IMR-90 (cell line): Measurements from ENCODE around the gene DYNLRB1. TPM values are rescaled to one million over a fixed set of nuclear protein-coding genes. Genes with fewer than 3 reads are reported as not detected.

ENCODE experiments used
- ATAC-seq: fragments of 200-7000 bp; cut with Tn5 transposase; 2 replicates; pipeline ENCODE4 v1.9.1; 2020; ENCODE audit warnings: low read depth, mild to moderate bottlenecking, moderate library complexity
- BruUV-seq: library from RNA; stranded (reverse); fragments of 400-500 nt; replicated peaks from 2 replicates; lab custom pipeline; 2021; lab: Mats Ljungman, UMichigan
- CTCF ChIA-PET: fragments of 300-600 bp; formaldehyde crosslinking; extraction: SDS; loops from one replicate; lab custom pipeline; 2021; ENCODE audit warnings: antibody characterized with exemption; lab: Yijun Ruan, JAX
- POLR2A ChIA-PET: fragments of 300-600 bp; sonication (Branson Sonifier 250); formaldehyde crosslinking; loops from one replicate; lab custom pipeline; 2022; ENCODE audit warnings: antibody characterized with exemption; ENCODE audit not compliant: unreplicated experiment; lab: Charles Lee
- DNase-seq: peaks from one replicate; pipeline ENCODE4 v3.0.0; 2013
- H2AFZ ChIP-seq: replicated peaks from 2 replicates; pipeline ENCODE3; 2013; ENCODE audit warnings: low read length, mild to moderate bottlenecking; ENCODE audit not compliant: poor library complexity
- H2AK5ac ChIP-seq: 2 replicates; pipeline ENCODE4 v1.6.1; 2013; ENCODE audit warnings: low read depth, low read length, inconsistent platforms
- H2AK9ac ChIP-seq: replicated peaks from 2 replicates; pipeline ENCODE3; 2013; ENCODE audit warnings: mild to moderate bottlenecking, low read depth, low read length, moderate library complexity; ENCODE audit not compliant: poor library complexity
- H2BK120ac ChIP-seq: 2 replicates; pipeline ENCODE4 v1.6.1; 2013; ENCODE audit warnings: low read depth, low read length, inconsistent platforms
- H2BK15ac ChIP-seq: 3 replicates; pipeline ENCODE4 v1.6.1; 2013; ENCODE audit warnings: low read depth, low read length, inconsistent platforms
- H2BK20ac ChIP-seq: 2 replicates; pipeline ENCODE4 v1.6.1; 2013; ENCODE audit warnings: low read depth, mild to moderate bottlenecking, inconsistent platforms, low read length, moderate library complexity
- H2BK5ac ChIP-seq: 2 replicates; pipeline ENCODE4 v1.6.1; 2013; ENCODE audit warnings: mild to moderate bottlenecking, low read depth, low read length, inconsistent platforms; ENCODE audit not compliant: poor library complexity, severe bottlenecking
- H3K14ac ChIP-seq: replicated peaks from 2 replicates; pipeline ENCODE4 v1.6.1; 2013; ENCODE audit warnings: low read depth, low read length, inconsistent platforms
- H3K18ac ChIP-seq: 2 replicates; pipeline ENCODE4 v1.6.1; 2013; ENCODE audit warnings: low read depth, low read length, control low read depth
- H3K23ac ChIP-seq: 2 replicates; pipeline ENCODE4 v1.6.1; 2013; ENCODE audit warnings: low read depth, low read length, inconsistent platforms
- H3K27ac ChIP-seq: 2 replicates; pipeline ENCODE4 v1.5.1; 2013; ENCODE audit warnings: mild to moderate bottlenecking, control low read depth, low read length; ENCODE audit not compliant: insufficient read depth
- H3K27me3 ChIP-seq: 2 replicates; pipeline ENCODE4 v1.6.1; 2013; ENCODE audit warnings: low read length; ENCODE audit not compliant: control insufficient read depth, insufficient read depth
- H3K36me3 ChIP-seq: 2 replicates; pipeline ENCODE4 v1.6.1; 2013; ENCODE audit warnings: low read length, mixed read lengths; ENCODE audit not compliant: control insufficient read depth, insufficient read depth
- H3K4ac ChIP-seq: 2 replicates; pipeline ENCODE4 v1.6.1; 2013; ENCODE audit warnings: low read depth, low read length, inconsistent platforms
- H3K4me1 ChIP-seq: 2 replicates; pipeline ENCODE4 v1.6.1; 2013; ENCODE audit warnings: low read length, mixed read lengths; ENCODE audit not compliant: control insufficient read depth, insufficient read depth
- H3K4me2 ChIP-seq: 2 replicates; pipeline ENCODE4 v1.6.1; 2013; ENCODE audit warnings: low read depth, mild to moderate bottlenecking, control low read depth, low read length, moderate library complexity
- H3K4me3 ChIP-seq: 2 replicates; pipeline ENCODE4 v1.5.1; 2013; ENCODE audit warnings: low read depth, mild to moderate bottlenecking, control low read depth, low read length, moderate library complexity; ENCODE audit not compliant: insufficient read depth
- H3K56ac ChIP-seq: 2 replicates; pipeline ENCODE4 v1.6.1; 2013; ENCODE audit warnings: low read length, inconsistent platforms; ENCODE audit not compliant: insufficient read depth; ENCODE audit errors: extremely low read depth
- H3K79me1 ChIP-seq, 2 experiments: 2 replicates each; pipeline ENCODE4 v1.6.1; 2013; ENCODE audit warnings: low read length in 2 of 2, inconsistent platforms in 1 of 2, low read depth in 1 of 2
- H3K9ac ChIP-seq: 2 replicates; pipeline ENCODE4 v1.6.1; 2013; ENCODE audit warnings: low read depth, low read length, control low read depth
- H3K9me1 ChIP-seq: 2 replicates; pipeline ENCODE4 v1.6.1; 2013; ENCODE audit warnings: low read length, inconsistent platforms; ENCODE audit not compliant: insufficient read depth
- H3K9me3 ChIP-seq: 2 replicates; pipeline ENCODE4 v1.6.1; 2013; ENCODE audit warnings: low read length; ENCODE audit not compliant: control insufficient read depth, insufficient read depth
- H4K20me1 ChIP-seq: 2 replicates; pipeline ENCODE4 v1.6.1; 2013; ENCODE audit warnings: low read length, inconsistent platforms; ENCODE audit not compliant: insufficient read depth
- H4K5ac ChIP-seq: 2 replicates; pipeline ENCODE4 v1.6.1; 2013; ENCODE audit warnings: mild to moderate bottlenecking, low read depth, low read length, control low read depth
- H4K8ac ChIP-seq, 2 experiments: 2 replicates each; pipeline ENCODE4 v1.6.1; 2013; ENCODE audit warnings: low read depth in 2 of 2, low read length in 2 of 2, control low read depth in 1 of 2, inconsistent platforms in 1 of 2
- H4K91ac ChIP-seq: 2 replicates; pipeline ENCODE4 v1.6.1; 2013; ENCODE audit warnings: low read depth, low read length, inconsistent platforms; ENCODE audit not compliant: insufficient read depth
- BHLHE40 ChIP-seq: fragments of 150-350 bp; IDR thresholded peaks from 2 replicates; pipeline ENCODE4 v1.6.1; 2016; ENCODE audit warnings: mild to moderate bottlenecking, low read depth, low read length
- CEBPB ChIP-seq: IDR thresholded peaks from 2 replicates; pipeline ENCODE4 v1.6.1; 2012; ENCODE audit warnings: low read depth, low read length, improper control_type of control experiment
- CHD1 ChIP-seq: IDR thresholded peaks from 2 replicates; pipeline ENCODE4 v1.6.1; 2012; ENCODE audit warnings: low read depth, low read length, improper control_type of control experiment
- FOS ChIP-seq: fragments of 150-350 bp; IDR thresholded peaks from 2 replicates; pipeline ENCODE4 v1.6.1; 2016; ENCODE audit warnings: low read depth, low read length
- MAFK ChIP-seq: IDR thresholded peaks from 2 replicates; pipeline ENCODE4 v1.6.1; 2012; ENCODE audit warnings: low read depth, low read length, improper control_type of control experiment
- MAZ ChIP-seq: IDR thresholded peaks from 2 replicates; pipeline ENCODE4 v1.6.1; 2012; ENCODE audit warnings: low read depth, mild to moderate bottlenecking, low read length, improper control_type of control experiment, moderate library complexity, borderline replicate concordance
- MXI1 ChIP-seq: IDR thresholded peaks from 2 replicates; pipeline ENCODE4 v1.6.1; 2012; ENCODE audit warnings: low read depth, mild to moderate bottlenecking, low read length, moderate library complexity, borderline replicate concordance
- NFE2L2 ChIP-seq: fragments of 150-350 bp; IDR thresholded peaks from 2 replicates; pipeline ENCODE4 v1.6.1; 2016; ENCODE audit warnings: low read depth, mild to moderate bottlenecking, low read length
- POLR2A ChIP-seq: IDR thresholded peaks from 2 replicates; pipeline ENCODE4 v1.6.1; 2012; ENCODE audit warnings: mild to moderate bottlenecking, low read depth, low read length
- RAD21 ChIP-seq: IDR thresholded peaks from 2 replicates; pipeline ENCODE4 v1.6.1; 2012; ENCODE audit warnings: low read length, improper control_type of control experiment
- RCOR1 ChIP-seq: IDR thresholded peaks from 2 replicates; pipeline ENCODE4 v1.6.1; 2012; ENCODE audit warnings: mild to moderate bottlenecking, low read length, improper control_type of control experiment; ENCODE audit not compliant: insufficient replicate concordance
- RFX5 ChIP-seq: IDR thresholded peaks from 2 replicates; pipeline ENCODE4 v1.8.0; 2012; ENCODE audit warnings: low read depth, mild to moderate bottlenecking, low read length, moderate library complexity
- SMC3 ChIP-seq: fragments of 150-350 bp; IDR thresholded peaks from 2 replicates; pipeline ENCODE4 v1.6.1; 2016; ENCODE audit warnings: low read depth, mild to moderate bottlenecking, antibody characterized with exemption, low read length, moderate library complexity
- WGBS, 2 experiments: methylation state at CpG; one replicate each; pipeline versions ENCODE4 v1.1.5 to v1.1.7; 2013; ENCODE audit warnings: missing lambda C conversion rate in 2 of 2; ENCODE audit not compliant: insufficient read length in 1 of 2; ENCODE audit errors: extremely low coverage in 2 of 2; 5-methylcytosine and 5-hydroxymethylcytosine counted together
- dilution Hi-C: fragments of 300-500 bp; cut with HindIII; formaldehyde crosslinking; loops from one replicate; pipeline ENCODE4 v1.14.3; 2018; ENCODE audit warnings: low sequenced_read_pairs; ENCODE audit not compliant: unreplicated experiment
- in situ Hi-C: fragments of 300-500 bp; cut with MboI; formaldehyde crosslinking; loops from 3 replicates; pipeline ENCODE4 v1.14.3; 2019; ENCODE audit warnings: low sequenced_read_pairs, inconsistent platforms, mixed read lengths
- intact Hi-C: fragments of 100-400 bp; cut with micrococcal nuclease; formaldehyde crosslinking; loops from 2 replicates; pipeline ENCODE4 v1.10.0; 2022
- polyA plus RNA-seq, 3 experiments: library from polyadenylated mRNA; depleted of rRNA; stranded (reverse); fragments of >200 nt; gene quantifications; 2 replicates each; pipeline ENCODE4 v1.2.3, GENCODE V29; 2012; ENCODE audit warnings: low replicate concordance in 1 of 3
- total RNA-seq: library from RNA; depleted of rRNA; stranded (reverse); fragments of >200 nt; gene quantifications from 2 replicates; pipeline ENCODE4 v1.2.3, GENCODE V29; 2012
- TF ChIP-seq, protein P1 (sequence below): fragments of 150-350 bp; IDR thresholded peaks from 2 replicates; pipeline ENCODE4 v1.6.1; 2017; ENCODE audit warnings: mild to moderate bottlenecking, antibody characterized with exemption, low read length, low read depth
- TF ChIP-seq, protein P2 (sequence below): fragments of 150-350 bp; IDR thresholded peaks from 2 replicates; pipeline ENCODE4 v1.6.1; 2016; ENCODE audit warnings: low read depth, mild to moderate bottlenecking, low read length, moderate library complexity, borderline replicate concordance
- TF ChIP-seq, protein P3 (sequence below): conservative IDR thresholded peaks from 2 replicates; pipeline ENCODE4 v1.5.1; 2012; ENCODE audit warnings: mild to moderate bottlenecking, low read depth, low read length, improper control_type of control experiment

Gene DYNLRB1
- total and polyA plus RNA-seq, 2 of the 4 experiments (the other 2 are of a cell fraction): 82.4 to 380 TPM

DNA sequence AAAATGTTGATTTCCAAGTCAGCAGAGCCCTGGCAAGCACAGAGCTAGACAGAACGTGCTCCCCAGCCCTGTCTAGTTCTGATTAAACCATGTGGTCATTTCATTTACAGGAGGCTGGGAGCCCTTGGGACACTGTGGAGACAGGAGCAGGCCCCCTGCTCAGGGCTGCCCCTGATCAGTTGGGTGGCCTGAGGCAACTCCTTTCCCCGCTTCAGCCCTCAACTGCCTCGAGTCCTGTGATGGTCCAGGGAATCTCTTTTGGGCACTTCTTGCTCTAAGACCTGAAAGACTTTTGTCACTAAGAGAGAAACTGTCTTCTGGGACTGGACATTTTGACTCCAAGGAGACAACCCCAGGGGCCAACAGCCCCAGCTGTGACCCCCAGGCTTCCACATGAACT, 13.5 kb downstream of the DYNLRB1 start:
- ChIA-PET POLR2A (interaction anchor here (0.6 kb wide), 1 partner anchor 861 kb away, joined by 5 read pairs; no protein-coding TSS in a partner anchor), CTCF (no interaction called here)
- H3K18ac ChIP-seq: no peak overlapping the region
- peaks cover 52% of the 10 kb centered on the region for H3K9me1 ChIP-seq
- no peak overlapping the region for H3K9ac ChIP-seq
- 0 out of 2 replicates have a peak overlapping the region, but pooled peaks have one; percentile 6 for H2BK20ac ChIP-seq
- TF ChIP-seq RFX5 (no peak), SMC3 (no peak), RAD21 (no peak), MAFK (no peak), POLR2A (no peak), CEBPB (no peak), MAZ (no peak), CHD1 (no peak), NFE2L2 (no peak), BHLHE40 (no peak), MXI1 (no peak), FOS (no peak), RCOR1 (no peak)
- TF ChIP-seq, protein P1, sequence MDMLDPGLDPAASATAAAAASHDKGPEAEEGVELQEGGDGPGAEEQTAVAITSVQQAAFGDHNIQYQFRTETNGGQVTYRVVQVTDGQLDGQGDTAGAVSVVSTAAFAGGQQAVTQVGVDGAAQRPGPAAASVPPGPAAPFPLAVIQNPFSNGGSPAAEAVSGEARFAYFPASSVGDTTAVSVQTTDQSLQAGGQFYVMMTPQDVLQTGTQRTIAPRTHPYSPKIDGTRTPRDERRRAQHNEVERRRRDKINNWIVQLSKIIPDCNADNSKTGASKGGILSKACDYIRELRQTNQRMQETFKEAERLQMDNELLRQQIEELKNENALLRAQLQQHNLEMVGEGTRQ: no peak
- TF ChIP-seq, protein P2, sequence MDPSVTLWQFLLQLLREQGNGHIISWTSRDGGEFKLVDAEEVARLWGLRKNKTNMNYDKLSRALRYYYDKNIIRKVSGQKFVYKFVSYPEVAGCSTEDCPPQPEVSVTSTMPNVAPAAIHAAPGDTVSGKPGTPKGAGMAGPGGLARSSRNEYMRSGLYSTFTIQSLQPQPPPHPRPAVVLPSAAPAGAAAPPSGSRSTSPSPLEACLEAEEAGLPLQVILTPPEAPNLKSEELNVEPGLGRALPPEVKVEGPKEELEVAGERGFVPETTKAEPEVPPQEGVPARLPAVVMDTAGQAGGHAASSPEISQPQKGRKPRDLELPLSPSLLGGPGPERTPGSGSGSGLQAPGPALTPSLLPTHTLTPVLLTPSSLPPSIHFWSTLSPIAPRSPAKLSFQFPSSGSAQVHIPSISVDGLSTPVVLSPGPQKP: no peak
- TF ChIP-seq, protein P3, sequence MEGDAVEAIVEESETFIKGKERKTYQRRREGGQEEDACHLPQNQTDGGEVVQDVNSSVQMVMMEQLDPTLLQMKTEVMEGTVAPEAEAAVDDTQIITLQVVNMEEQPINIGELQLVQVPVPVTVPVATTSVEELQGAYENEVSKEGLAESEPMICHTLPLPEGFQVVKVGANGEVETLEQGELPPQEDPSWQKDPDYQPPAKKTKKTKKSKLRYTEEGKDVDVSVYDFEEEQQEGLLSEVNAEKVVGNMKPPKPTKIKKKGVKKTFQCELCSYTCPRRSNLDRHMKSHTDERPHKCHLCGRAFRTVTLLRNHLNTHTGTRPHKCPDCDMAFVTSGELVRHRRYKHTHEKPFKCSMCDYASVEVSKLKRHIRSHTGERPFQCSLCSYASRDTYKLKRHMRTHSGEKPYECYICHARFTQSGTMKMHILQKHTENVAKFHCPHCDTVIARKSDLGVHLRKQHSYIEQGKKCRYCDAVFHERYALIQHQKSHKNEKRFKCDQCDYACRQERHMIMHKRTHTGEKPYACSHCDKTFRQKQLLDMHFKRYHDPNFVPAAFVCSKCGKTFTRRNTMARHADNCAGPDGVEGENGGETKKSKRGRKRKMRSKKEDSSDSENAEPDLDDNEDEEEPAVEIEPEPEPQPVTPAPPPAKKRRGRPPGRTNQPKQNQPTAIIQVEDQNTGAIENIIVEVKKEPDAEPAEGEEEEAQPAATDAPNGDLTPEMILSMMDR: no peak
- no peak overlapping the region for H3K56ac ChIP-seq
- no peak overlapping the region for H2BK5ac ChIP-seq
- no TSS peak for BruUV-seq
- no peak overlapping the region for H3K14ac ChIP-seq
- peak overlapping the region; percentile 4; the same call in 1 of the 2 replicates for H3K23ac ChIP-seq
- H3K36me3 ChIP-seq: peaks cover 69% of the 10 kb centered on the region
- H2AK9ac ChIP-seq: no peak overlapping the region
- ATAC-seq (no peak), DNase-seq (no peak)
- peaks cover 61 to 84% of the 10 kb centered on the region in 2 experiments for H3K79me1 ChIP-seq
- no peak overlapping the region; the same call in 2 of the 3 replicates for H2BK15ac ChIP-seq
- in situ Hi-C loops: no loop called here
- H2AFZ ChIP-seq: no peak overlapping the region
- no peak overlapping the region for H3K4me2 ChIP-seq
- no peak overlapping the region for H3K27ac ChIP-seq
- intact Hi-C loops: no loop called here
- peak overlapping the region; percentile 43; the same call in 1 of the 2 replicates for H2AK5ac ChIP-seq
- no peak overlapping the region for H4K5ac ChIP-seq
- peaks cover 22% of the 10 kb centered on the region for H4K20me1 ChIP-seq
- WGBS, 2 experiments: no CpG with 5 or more reads among the region's 3 CpGs
- H3K4me1 ChIP-seq: peaks cover 27% of the 10 kb centered on the region
- no peaks in the 10 kb centered on the region for H3K27me3 ChIP-seq
- no peak overlapping the region for H4K8ac ChIP-seq
- H3K4ac ChIP-seq: 0 out of 2 replicates have a peak overlapping the region, but pooled peaks have one; percentile 41
- H3K9me3 ChIP-seq: no peaks in the 10 kb centered on the region
- H2BK120ac ChIP-seq: no peak overlapping the region
- H3K4me3 ChIP-seq: no peak overlapping the region
- no peak overlapping the region for H4K91ac ChIP-seq
- dilution Hi-C loops: no loop called here
